Osteocyte (in vitro differentiated cells): ENCODE measurements around the gene ARF1. TPM values are rescaled to one million over a fixed set of nuclear protein-coding genes. Genes with fewer than 3 reads are reported as not detected.

Source experiments
- DNase-seq: peaks from one replicate; pipeline ENCODE4 v3.0.0; 2021; ENCODE audit warnings: mixed read lengths; ENCODE audit not compliant: unreplicated experiment; ENCODE audit errors: extremely low spot score
- H3K27ac Mint-ChIP-seq: one replicate; pipeline ENCODE4 v1.8.0; 2021; ENCODE audit warnings: mild to moderate bottlenecking, mixed read lengths; ENCODE audit not compliant: unreplicated experiment
- H3K27me3 Mint-ChIP-seq: one replicate; pipeline ENCODE4 v1.8.0; 2021; ENCODE audit warnings: mixed read lengths; ENCODE audit not compliant: unreplicated experiment
- H3K36me3 Mint-ChIP-seq: one replicate; pipeline ENCODE4 v1.8.0; 2021; ENCODE audit warnings: mixed read lengths; ENCODE audit not compliant: unreplicated experiment
- H3K4me1 Mint-ChIP-seq: one replicate; pipeline ENCODE4 v1.8.0; 2021; ENCODE audit warnings: mixed read lengths; ENCODE audit not compliant: unreplicated experiment
- H3K4me3 Mint-ChIP-seq: one replicate; pipeline ENCODE4 v1.8.0; 2021; ENCODE audit warnings: mild to moderate bottlenecking, moderate library complexity, mixed read lengths; ENCODE audit not compliant: unreplicated experiment
- H3K9me3 Mint-ChIP-seq: one replicate; pipeline ENCODE4 v1.8.0; 2021; ENCODE audit warnings: mixed read lengths; ENCODE audit not compliant: unreplicated experiment
- total RNA-seq: library from RNA; stranded (reverse); gene quantifications from 2 replicates; pipeline ENCODE4 v1.2.1, GENCODE V29; 2021
- TF ChIP-seq, protein P1 (sequence below): fragments of 200-600 bp; sonication (generic); IDR thresholded peaks from 2 replicates; pipeline ENCODE4 v1.5.0; 2021; ENCODE audit warnings: antibody characterized with exemption, mild to moderate bottlenecking, moderate library complexity

ARF1 gene
- total RNA-seq, 1 donor from 2014 or later, result 305 TPM

DNA sequence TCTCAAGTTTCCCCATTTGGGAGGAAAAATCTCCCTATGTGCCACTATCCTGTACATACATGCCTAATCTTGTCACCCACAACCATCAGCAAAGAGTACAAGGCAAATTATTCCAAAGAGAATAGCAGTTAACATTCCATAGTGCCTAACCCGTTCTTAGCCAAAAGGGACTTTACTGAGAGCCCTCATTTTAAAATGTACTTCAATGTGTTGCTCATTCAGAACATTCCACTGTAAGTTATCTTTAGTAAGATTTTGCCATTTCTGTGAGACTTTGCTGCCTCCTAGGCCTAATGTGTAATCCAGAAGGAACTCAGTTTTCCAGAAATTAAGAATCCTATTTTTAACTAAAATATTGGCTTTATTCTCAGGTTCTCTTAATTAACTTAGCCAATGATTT is 37.8 kb downstream of the ARF1 start:
- no peak overlapping the region for H3K27ac Mint-ChIP-seq
- TF ChIP-seq, protein P1, sequence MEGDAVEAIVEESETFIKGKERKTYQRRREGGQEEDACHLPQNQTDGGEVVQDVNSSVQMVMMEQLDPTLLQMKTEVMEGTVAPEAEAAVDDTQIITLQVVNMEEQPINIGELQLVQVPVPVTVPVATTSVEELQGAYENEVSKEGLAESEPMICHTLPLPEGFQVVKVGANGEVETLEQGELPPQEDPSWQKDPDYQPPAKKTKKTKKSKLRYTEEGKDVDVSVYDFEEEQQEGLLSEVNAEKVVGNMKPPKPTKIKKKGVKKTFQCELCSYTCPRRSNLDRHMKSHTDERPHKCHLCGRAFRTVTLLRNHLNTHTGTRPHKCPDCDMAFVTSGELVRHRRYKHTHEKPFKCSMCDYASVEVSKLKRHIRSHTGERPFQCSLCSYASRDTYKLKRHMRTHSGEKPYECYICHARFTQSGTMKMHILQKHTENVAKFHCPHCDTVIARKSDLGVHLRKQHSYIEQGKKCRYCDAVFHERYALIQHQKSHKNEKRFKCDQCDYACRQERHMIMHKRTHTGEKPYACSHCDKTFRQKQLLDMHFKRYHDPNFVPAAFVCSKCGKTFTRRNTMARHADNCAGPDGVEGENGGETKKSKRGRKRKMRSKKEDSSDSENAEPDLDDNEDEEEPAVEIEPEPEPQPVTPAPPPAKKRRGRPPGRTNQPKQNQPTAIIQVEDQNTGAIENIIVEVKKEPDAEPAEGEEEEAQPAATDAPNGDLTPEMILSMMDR, result no peak

DNA sequence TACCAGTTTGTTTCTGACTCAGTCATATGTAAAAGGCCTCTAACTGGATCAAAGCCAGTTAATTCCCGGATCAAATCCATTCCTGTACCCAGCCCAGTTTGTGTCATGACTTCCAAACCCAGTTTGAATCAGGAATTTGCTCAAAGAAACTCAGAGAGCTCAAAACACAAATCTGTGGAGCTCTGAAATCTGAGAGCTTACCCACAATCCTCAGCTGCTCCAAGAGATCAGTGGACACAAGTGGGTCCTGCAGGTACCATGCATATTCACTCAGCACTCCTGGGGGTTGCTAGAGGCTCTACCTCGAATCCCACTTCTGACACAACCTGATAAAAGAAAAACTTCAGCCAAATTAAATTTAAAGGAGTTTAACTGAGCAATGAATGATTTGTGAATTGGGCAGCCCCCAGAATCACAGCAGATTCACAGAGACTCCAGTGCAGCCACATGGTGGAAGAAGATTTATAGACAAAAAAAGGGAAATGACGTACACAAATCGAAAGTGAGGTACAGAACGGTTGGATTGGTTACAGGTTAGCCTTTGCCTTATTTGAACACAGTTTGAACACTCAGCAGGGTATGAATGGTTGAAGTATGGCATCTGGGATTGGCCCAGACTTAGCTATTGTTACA is 38.5 kb downstream of the ARF1 start:
- H3K4me3 Mint-ChIP-seq, result no peak overlapping the region
- DNase-seq, result no peak
- H3K27me3 Mint-ChIP-seq, result peaks cover 37% of the 10 kb centered on the region
- peaks cover 9% of the 10 kb centered on the region for H3K9me3 Mint-ChIP-seq
- no peaks in the 10 kb centered on the region for H3K4me1 Mint-ChIP-seq
- no peak overlapping the region for H3K27ac Mint-ChIP-seq
- TF ChIP-seq, protein P1, result no peak
- H3K36me3 Mint-ChIP-seq, result no peaks in the 10 kb centered on the region

More for the DNA sequence above, 37.8 kb downstream of the ARF1 start:
- H3K27me3 Mint-ChIP-seq, result peaks cover 37% of the 10 kb centered on the region
- H3K4me1 Mint-ChIP-seq, result no peaks in the 10 kb centered on the region
- DNase-seq, result no peak
- H3K9me3 Mint-ChIP-seq, result peaks cover 9% of the 10 kb centered on the region
- H3K4me3 Mint-ChIP-seq, result no peak overlapping the region
- H3K36me3 Mint-ChIP-seq, result no peaks in the 10 kb centered on the region

DNA sequence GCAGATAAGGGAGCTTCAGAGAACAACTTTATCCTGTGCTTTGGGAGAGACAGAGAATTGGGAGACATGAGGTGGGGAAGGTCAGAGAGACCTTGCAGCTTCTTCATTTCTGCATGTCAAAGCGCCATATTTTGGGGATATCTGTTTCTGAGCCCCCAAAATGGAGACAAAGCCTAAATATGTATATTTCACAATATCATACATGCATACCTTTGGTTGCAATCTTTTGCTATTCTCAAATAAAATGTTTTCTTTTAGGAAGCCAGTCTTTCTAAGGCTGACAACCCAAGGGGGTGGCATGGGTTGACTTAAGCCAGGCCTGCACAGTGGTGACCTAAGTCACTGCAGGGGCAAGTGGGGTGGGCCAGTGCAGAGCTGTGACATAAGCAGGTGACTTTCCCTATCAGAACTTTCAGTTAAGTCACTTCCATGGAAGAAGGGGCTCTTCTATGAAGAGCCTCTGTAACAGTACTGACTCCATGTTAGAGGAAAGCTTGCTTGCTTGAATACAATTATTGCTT is 40.5 kb downstream of the ARF1 start:
- TF ChIP-seq, protein P1, result no peak
- DNase-seq, result no peak
- Mint-ChIP-seq H3K4me3 (no peak overlapping the region), H3K4me1 (no peaks in the 10 kb centered on the region), H3K9me3 (peaks cover 3% of the 10 kb centered on the region), H3K27me3 (peaks cover 49% of the 10 kb centered on the region), H3K36me3 (no peaks in the 10 kb centered on the region), H3K27ac (no peak overlapping the region)

DNA sequence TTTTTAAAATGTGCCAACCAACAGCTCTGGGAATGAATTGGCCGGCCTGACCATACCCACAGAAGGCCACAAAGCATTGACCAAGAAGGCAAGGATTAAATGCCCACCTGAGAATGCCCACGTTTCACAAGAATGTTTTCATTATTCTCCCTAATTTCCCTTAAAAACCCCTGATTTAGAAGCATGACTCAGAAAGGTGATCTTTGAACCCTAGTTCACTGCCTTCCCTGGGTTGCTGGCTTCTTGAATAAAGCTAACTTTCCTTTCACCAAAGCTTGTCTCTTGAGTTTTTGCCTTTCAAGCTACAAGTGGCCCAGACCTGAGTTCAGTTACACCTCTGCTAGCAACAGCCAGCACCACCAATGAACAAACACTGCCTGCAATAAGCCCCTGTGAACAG is 41.0 kb downstream of the ARF1 start:
- H3K4me3 Mint-ChIP-seq, result no peak overlapping the region

DNA sequence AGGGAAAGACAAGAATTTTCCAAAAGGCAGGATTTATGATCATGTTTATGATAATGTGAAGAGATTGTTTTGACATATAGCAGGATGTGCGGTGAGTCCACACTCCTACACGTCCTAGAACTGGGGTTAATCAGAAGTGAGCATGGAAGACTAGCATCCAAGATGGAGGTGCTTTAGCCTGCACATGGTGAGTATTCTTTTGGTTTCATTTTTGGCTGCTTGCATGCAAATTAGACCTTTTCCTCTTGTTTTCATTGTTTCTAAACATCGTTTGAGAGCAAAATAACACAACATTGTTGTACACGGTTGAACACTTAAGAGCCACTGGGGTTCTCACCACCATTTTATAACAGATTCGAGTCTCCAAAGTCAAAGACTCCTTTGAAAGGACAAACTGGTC is 42.7 kb downstream of the ARF1 start:
- Mint-ChIP-seq H3K36me3 (no peaks in the 10 kb centered on the region), H3K27ac (no peak overlapping the region), H3K27me3 (peaks cover 51% of the 10 kb centered on the region), H3K9me3 (no peaks in the 10 kb centered on the region), H3K4me3 (no peak overlapping the region), H3K4me1 (no peaks in the 10 kb centered on the region)
- TF ChIP-seq, protein P1, result no peak
- no peak for DNase-seq

More for the DNA sequence above, 41.0 kb downstream of the ARF1 start:
- Mint-ChIP-seq H3K36me3 (no peaks in the 10 kb centered on the region), H3K4me1 (no peaks in the 10 kb centered on the region), H3K9me3 (no peaks in the 10 kb centered on the region), H3K27ac (no peak overlapping the region), H3K27me3 (peaks cover 52% of the 10 kb centered on the region)
- TF ChIP-seq, protein P1, result no peak
- no peak for DNase-seq
